Gastroesophageal sphincter (tissue), 4 donors: ENCODE data around the gene SLIT3. TPM values are rescaled to one million over a fixed set of nuclear protein-coding genes. Genes with fewer than 3 reads are reported as not detected.
A peak's percentile ranks its signal among the peaks of the same experiment; 100 is the strongest.

Experiments used
- ATAC-seq: fragments of 150-250 bp; one replicate; pipeline ENCODE4 v1.9.1; 2016; ENCODE audit warnings: mild to moderate bottlenecking, moderate library complexity
- H3K27ac ChIP-seq, 4 donors: fragments of 200-600 bp; sonication (generic) in 3 of 4; 1 replicate in 3 of 4; 2 replicates in 1 of 4; pipeline ENCODE4 v1.5.1; 2016 to 2019
- H3K27me3 ChIP-seq: fragments of 200-600 bp; sonication (generic); one replicate; pipeline ENCODE4 v1.5.1; 2019
- H3K36me3 ChIP-seq, 2 donors: fragments of 200-600 bp; sonication (generic); one replicate each; pipeline ENCODE4 v1.5.1; 2019; ENCODE audit warnings: control low read depth in 1 of 2
- H3K4me1 ChIP-seq, 3 donors: fragments of 200-600 bp; sonication (generic); 1 replicate in 2 of 3; 2 replicates in 1 of 3; pipeline ENCODE4 v1.5.1; 2016 to 2019; ENCODE audit warnings: control low read depth in 2 of 3
- H3K4me3 ChIP-seq, 2 donors: fragments of 200-600 bp; sonication (generic); one replicate each; pipeline ENCODE4 v1.5.1; 2019; ENCODE audit warnings: mild to moderate bottlenecking in 1 of 2, moderate library complexity in 1 of 2
- H3K9me3 ChIP-seq, 3 donors: fragments of 200-600 bp; sonication (generic); one replicate each; pipeline ENCODE4 v1.5.1; 2017 to 2019; ENCODE audit warnings: control low read depth in 2 of 3
- EP300 ChIP-seq: sonication (generic); formaldehyde crosslinking; IDR thresholded peaks from one replicate; pipeline ENCODE4 v1.6.1; 2017; ENCODE audit warnings: antibody characterized with exemption, mild to moderate bottlenecking
- POLR2A ChIP-seq, 2 donors: fragments of 450-650 bp; IDR thresholded peaks; one replicate each; pipeline ENCODE4 v1.6.1; 2017; ENCODE audit warnings: antibody characterized with exemption in 2 of 2, mild to moderate bottlenecking in 2 of 2, moderate library complexity in 1 of 2
- POLR2AphosphoS5 ChIP-seq: sonication (generic); formaldehyde crosslinking; IDR thresholded peaks from one replicate; pipeline ENCODE4 v1.6.1; 2017; ENCODE audit warnings: antibody characterized with exemption
- WGBS, 2 donors: methylation state at CpG; one replicate each; pipeline ENCODE4 v1.1.5; 2018; ENCODE audit warnings: low coverage in 1 of 2; 5-methylcytosine and 5-hydroxymethylcytosine counted together
- total RNA-seq, 4 donors: library from RNA; depleted of rRNA; stranded (reverse); fragments of >200 nt; gene quantifications; one replicate each; pipeline ENCODE4 v1.1.0, GENCODE V29; 2016
- TF ChIP-seq, protein P1 (sequence below), 4 experiments: fragments of 200-600 bp in 2 of 4; fragments of 450-650 bp in 2 of 4; sonication (generic) in 1 of 4; IDR thresholded peaks; one replicate each; pipeline ENCODE4 v1.5.1; 2017 to 2019; ENCODE audit warnings: antibody characterized with exemption in 4 of 4, mild to moderate bottlenecking in 2 of 4, moderate library complexity in 2 of 4

SLIT3 gene
- total RNA-seq, 4 donors from 2014 or later, result 29.6 to 76.3 (median 31.1) TPM

DNA sequence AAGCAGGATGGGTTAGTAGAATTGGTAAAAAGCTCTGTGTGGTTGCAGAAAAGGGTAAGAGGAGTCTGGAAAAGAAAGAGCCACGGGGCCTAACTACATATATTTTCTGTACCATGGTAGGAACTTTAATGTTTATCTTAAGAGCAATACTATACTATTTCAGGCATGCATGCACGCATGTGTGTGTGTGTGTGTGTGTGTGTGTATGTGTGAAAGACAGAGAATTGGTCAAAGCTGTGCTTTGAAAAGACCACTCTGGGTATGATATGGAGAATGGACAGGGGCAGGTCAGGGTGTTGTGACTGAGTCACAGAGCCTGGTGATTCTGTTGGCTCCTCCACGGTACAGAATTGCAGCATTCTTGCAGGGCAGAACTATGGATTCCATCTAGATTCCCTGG lies 339.3 kb downstream of the SLIT3 start:
- TF ChIP-seq POLR2A (IDR thresholded peaks at IDR 0.05) (no peak), POLR2AphosphoS5 (no peak), EP300 (no peak)
- TF ChIP-seq, protein P1, sequence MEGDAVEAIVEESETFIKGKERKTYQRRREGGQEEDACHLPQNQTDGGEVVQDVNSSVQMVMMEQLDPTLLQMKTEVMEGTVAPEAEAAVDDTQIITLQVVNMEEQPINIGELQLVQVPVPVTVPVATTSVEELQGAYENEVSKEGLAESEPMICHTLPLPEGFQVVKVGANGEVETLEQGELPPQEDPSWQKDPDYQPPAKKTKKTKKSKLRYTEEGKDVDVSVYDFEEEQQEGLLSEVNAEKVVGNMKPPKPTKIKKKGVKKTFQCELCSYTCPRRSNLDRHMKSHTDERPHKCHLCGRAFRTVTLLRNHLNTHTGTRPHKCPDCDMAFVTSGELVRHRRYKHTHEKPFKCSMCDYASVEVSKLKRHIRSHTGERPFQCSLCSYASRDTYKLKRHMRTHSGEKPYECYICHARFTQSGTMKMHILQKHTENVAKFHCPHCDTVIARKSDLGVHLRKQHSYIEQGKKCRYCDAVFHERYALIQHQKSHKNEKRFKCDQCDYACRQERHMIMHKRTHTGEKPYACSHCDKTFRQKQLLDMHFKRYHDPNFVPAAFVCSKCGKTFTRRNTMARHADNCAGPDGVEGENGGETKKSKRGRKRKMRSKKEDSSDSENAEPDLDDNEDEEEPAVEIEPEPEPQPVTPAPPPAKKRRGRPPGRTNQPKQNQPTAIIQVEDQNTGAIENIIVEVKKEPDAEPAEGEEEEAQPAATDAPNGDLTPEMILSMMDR (IDR thresholded peaks at IDR 0.05), result no peak

DNA sequence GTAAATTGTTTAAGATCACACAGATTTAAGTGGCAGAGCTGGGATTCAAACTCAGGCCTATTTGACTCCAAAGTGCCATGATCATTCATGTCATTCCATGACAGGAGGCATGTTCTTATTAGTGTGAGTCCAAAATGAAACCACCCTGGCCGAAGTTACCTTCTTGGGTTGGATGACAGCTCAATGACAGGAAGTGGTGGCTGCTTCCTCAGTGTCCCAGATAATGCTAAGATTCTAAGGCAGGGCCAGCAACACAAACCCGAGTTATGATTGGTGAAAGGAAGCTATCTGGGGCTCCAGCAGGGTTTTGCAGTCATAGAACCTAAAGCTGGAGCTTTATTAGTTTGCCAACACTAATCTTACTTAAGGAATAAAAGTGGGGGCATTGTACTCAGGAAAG lies 340.4 kb downstream of the SLIT3 start:
- Histone ChIP-seq H3K9me3 (no peaks in the 10 kb centered on the region), H3K4me3 (no peak overlapping the region), H3K36me3 (no peaks in the 10 kb centered on the region), H3K27me3 (no peaks in the 10 kb centered on the region), H3K27ac (no peak overlapping the region), H3K4me1 (peaks cover 0 to 6% (median 0%) of the 10 kb centered on the region in 3 donors)
- TF ChIP-seq POLR2A (IDR thresholded peaks at IDR 0.05) (no peak), POLR2AphosphoS5 (no peak), EP300 (no peak)
- TF ChIP-seq, protein P1 (IDR thresholded peaks at IDR 0.05), result no peak
- ATAC-seq, result no peak
- WGBS, 2 donors, result 66 to 82% methylated on average over 2 of the region's 2 CpGs

More for the DNA sequence above, 339.3 kb downstream of the SLIT3 start:
- no peak overlapping the region for H3K4me3 ChIP-seq
- no peak for ATAC-seq
- 69 to 75% methylated on average over 2 of the region's 3 CpGs for WGBS, 2 donors
- no peaks in the 10 kb centered on the region for H3K36me3 ChIP-seq
- H3K9me3 ChIP-seq, result no peaks in the 10 kb centered on the region
- H3K27ac ChIP-seq, result no peak overlapping the region
- peaks cover 0 to 6% (median 0%) of the 10 kb centered on the region in 3 donors for H3K4me1 ChIP-seq
- no peaks in the 10 kb centered on the region for H3K27me3 ChIP-seq

DNA sequence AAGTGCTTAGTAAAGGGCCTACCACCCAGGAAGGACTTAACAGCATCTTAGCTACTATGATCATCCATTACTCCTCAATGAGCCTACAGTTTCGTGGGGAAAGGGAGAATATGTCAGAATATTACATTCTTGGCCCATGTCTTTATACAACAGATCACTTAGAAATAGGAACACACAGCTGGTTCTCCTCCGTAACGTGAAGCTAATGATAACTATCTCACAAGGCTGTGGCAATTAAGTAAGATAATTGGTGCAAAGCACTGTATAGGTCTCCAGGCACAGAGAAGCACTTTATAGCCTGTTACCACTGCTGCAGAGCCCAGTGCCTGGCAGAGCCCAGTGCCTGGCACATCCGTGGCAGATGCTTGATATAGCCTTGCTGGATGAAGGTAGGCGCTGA lies 347.6 kb downstream of the SLIT3 start:
- no peaks in the 10 kb centered on the region for H3K27me3 ChIP-seq
- no peaks in the 10 kb centered on the region for H3K36me3 ChIP-seq
- H3K9me3 ChIP-seq, result no peaks in the 10 kb centered on the region
- no peak for ATAC-seq
- H3K27ac ChIP-seq, result no peak overlapping the region
- no peak for TF ChIP-seq EP300
- TF ChIP-seq, protein P1 (IDR thresholded peaks at IDR 0.05), result no peak
- no peak for TF ChIP-seq POLR2A (IDR thresholded peaks at IDR 0.05)
- no peak for TF ChIP-seq POLR2AphosphoS5
- no peak overlapping the region for H3K4me3 ChIP-seq
- peaks cover 0 to 14% (median 4%) of the 10 kb centered on the region in 3 donors for H3K4me1 ChIP-seq
- 53 to 80% methylated on average over 3 to 4 of the region's 5 CpGs for WGBS, 2 donors

DNA sequence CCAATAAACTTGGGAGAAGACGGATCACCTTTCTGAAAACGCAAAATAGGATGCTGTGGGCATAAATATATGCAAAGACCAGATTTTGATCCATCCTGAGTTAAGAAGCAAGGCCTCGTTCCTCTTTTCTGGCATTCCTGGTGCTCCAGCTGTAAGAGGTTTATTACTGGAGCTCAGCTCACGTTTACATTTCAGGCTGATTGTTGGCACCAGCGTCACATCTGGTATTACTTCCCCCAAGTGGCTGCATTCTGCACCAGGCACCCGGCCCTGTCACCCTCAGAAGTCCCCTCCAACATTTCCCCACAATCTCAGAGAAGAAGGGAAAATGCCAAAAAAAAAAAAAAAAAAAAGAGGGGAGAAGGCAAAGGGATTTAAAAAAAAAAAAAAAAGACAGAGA lies 348.7 kb downstream of the SLIT3 start:
- no peaks in the 10 kb centered on the region for H3K9me3 ChIP-seq
- no peak overlapping the region for H3K27ac ChIP-seq
- WGBS, 2 donors, result 56 to 66% methylated on average over 5 to 6 of the region's 6 CpGs
- TF ChIP-seq POLR2AphosphoS5 (no peak), EP300 (no peak), POLR2A (IDR thresholded peaks at IDR 0.05) (no peak)
- TF ChIP-seq, protein P1 (IDR thresholded peaks at IDR 0.05), result no peak
- H3K4me3 ChIP-seq, result no peak overlapping the region
- H3K27me3 ChIP-seq, result no peaks in the 10 kb centered on the region
- ATAC-seq, result no peak
- H3K4me1 ChIP-seq, result peaks cover 0 to 19% (median 4%) of the 10 kb centered on the region in 3 donors
- no peaks in the 10 kb centered on the region for H3K36me3 ChIP-seq

DNA sequence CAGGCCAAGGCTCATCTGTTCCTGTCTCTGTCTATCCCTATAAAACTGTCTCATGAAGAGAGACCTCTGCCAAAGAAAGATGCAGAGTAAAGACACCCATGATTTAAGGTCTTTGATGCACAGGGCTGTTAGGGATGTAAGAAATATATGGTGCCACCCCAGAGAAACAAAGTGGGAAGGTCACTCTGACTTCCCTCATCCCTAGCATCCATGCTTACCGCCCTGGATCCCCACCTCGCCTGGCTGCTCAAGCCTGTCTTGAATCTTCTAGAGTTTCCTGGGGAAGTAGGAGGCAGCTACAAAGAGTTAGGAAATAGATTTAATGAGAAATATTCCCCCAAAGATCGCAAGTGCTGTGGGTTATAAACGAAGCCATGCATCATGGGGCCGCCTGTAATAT lies 349.2 kb downstream of the SLIT3 start:
- peaks cover 0 to 23% (median 4%) of the 10 kb centered on the region in 3 donors for H3K4me1 ChIP-seq
- no peaks in the 10 kb centered on the region for H3K36me3 ChIP-seq
- ATAC-seq, result no peak
- peak overlapping the region in 1 of 4 donors; percentile 46 for H3K27ac ChIP-seq
- no peak overlapping the region for H3K4me3 ChIP-seq
- 78 to 100% methylated on average over 3 to 5 of the region's 5 CpGs for WGBS, 2 donors
- TF ChIP-seq POLR2AphosphoS5 (no peak), POLR2A (IDR thresholded peaks at IDR 0.05) (no peak), EP300 (no peak)
- TF ChIP-seq, protein P1 (IDR thresholded peaks at IDR 0.05), result no peak
- no peaks in the 10 kb centered on the region for H3K9me3 ChIP-seq
- no peaks in the 10 kb centered on the region for H3K27me3 ChIP-seq
